Activated T-cell treated with anti-CD3 and anti-CD28 coated beads, Interleukin-2, amount 50 U/mL, for 4 hours (primary cell): ENCODE data around the gene DACT2. TPM values are rescaled to one million over a fixed set of nuclear protein-coding genes. Genes with fewer than 3 reads are reported as not detected.
"Not testable (repeated sequence)": the region's sequence is repeated elsewhere in the genome, so short reads cannot be mapped to it uniquely, and the experiment has no call there.

Source experiments
- ATAC-seq, 2 donors: fragments of 200-7000 bp; cut with Tn5 transposase; one replicate each; pipeline ENCODE4 v1.10.0; 2021
- DNase-seq: peaks from one replicate; pipeline ENCODE4 v3.0.0-alpha.2; 2020
- H3K27me3 Mint-ChIP-seq: one replicate; pipeline ENCODE4 v1.8.0; 2021; ENCODE audit warnings: low read depth, mixed read lengths
- H3K36me3 Mint-ChIP-seq: one replicate; pipeline ENCODE4 v1.8.0; 2022; ENCODE audit warnings: mixed read lengths; ENCODE audit not compliant: insufficient read depth
- H3K4me1 Mint-ChIP-seq: one replicate; pipeline ENCODE4 v1.8.0; 2021; ENCODE audit warnings: low read depth, mixed read lengths
- H3K4me3 Mint-ChIP-seq: one replicate; pipeline ENCODE4 v1.8.0; 2021; ENCODE audit warnings: mild to moderate bottlenecking, moderate library complexity, mixed read lengths
- H3K9me3 Mint-ChIP-seq: one replicate; pipeline ENCODE4 v1.8.0; 2021; ENCODE audit warnings: mixed read lengths
- total RNA-seq, 3 donors: library from RNA; stranded (reverse); gene quantifications; one replicate each; pipeline ENCODE4 v1.2.1, GENCODE V29; 2021

DACT2 gene
- total RNA-seq, 3 donors from 2014 or later: not detected

DNA sequence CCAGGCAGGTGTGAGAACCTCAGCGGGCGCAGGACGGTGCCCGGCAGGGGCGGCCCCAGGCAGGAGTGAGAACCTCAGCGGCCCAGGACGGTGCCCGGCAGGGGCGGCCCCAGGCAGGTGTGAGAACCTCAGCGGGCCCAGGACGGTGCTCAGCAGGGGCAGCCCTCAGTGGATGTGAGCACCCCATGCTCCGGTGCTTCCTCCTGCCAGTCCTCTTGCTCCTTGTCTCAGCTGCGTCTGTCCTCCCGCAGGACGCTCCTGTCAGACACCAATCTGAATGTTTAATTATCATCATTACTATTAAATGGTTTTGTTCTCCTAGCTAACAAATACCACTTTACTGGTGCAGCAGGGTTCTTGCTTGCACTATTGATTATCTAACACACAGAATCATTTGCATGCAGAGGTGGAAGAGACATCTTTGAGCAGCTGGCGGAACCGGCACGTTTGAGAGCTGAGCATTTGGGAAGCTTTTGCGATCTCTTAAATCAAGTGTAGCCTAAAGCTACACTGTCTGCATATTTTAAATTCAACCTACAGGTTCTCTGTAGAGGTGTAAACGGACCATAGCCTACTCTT is 39.4 kb upstream of the DACT2 start:
- peaks cover 2% of the 10 kb centered on the region for H3K27me3 Mint-ChIP-seq
- H3K36me3 Mint-ChIP-seq: no peaks in the 10 kb centered on the region
- no peak for DNase-seq
- H3K4me3 Mint-ChIP-seq: no peak overlapping the region
- no peaks in the 10 kb centered on the region for H3K9me3 Mint-ChIP-seq
- H3K4me1 Mint-ChIP-seq: no peaks in the 10 kb centered on the region
- no peak for ATAC-seq

- H3K9me3 Mint-ChIP-seq, H3K36me3 Mint-ChIP-seq, H3K4me1 Mint-ChIP-seq, ATAC-seq, H3K27me3 Mint-ChIP-seq, H3K4me3 Mint-ChIP-seq, DNase-seq: not testable (repeated sequence)
Measured at GRCh38 chr6:168356872-168357271, 37.3 kb upstream of the DACT2 start.

DNA sequence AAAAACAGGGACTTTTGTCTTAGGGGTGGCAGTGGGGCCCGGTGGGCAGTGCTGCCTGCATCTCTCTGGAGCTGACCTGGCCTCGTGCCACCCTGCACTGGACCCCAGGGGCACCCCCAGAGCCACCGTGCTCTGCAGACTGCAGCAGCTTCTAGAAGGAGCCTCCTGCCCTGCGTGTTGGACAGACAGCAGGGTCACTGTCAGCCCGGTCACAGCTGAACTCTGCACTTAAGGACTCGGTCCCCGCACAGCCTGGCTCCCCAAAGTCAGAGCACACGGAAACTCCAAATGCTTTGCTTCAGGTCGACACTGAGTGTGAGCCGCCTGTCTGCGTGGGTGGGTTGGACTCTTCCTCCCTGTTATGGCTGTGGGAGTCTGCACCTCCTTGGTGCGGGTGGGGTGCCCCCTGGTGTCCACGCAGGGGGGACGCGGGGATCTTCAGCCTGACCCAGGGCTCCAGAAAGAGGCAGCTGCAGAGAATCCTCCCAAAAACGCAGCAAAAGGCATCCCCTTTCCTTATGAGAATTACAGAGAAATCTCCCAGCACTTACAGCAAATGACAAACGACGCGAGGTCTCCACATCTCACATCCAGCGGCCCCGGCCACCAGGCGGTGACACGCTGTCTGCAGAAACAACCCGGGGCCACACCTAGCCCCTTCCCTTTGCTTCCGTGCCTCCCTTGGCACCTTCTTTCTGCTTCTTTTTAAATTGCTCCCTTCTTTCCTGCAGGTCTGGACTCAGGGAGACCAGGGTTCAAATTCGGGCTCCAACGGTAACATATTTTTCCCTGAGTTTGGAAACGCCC is 36.3 kb upstream of the DACT2 start:
- no peaks in the 10 kb centered on the region for H3K9me3 Mint-ChIP-seq
- DNase-seq: no peak
- no peaks in the 10 kb centered on the region for H3K4me1 Mint-ChIP-seq
- ATAC-seq: peak in 1 of 2 donors; percentile 38
- no peaks in the 10 kb centered on the region for H3K36me3 Mint-ChIP-seq
- peaks cover 2% of the 10 kb centered on the region for H3K27me3 Mint-ChIP-seq
- H3K4me3 Mint-ChIP-seq: no peak overlapping the region

- DNase-seq (no peak), ATAC-seq (no peak)
- Mint-ChIP-seq H3K36me3 (no peaks in the 10 kb centered on the region), H3K9me3 (no peaks in the 10 kb centered on the region), H3K4me3 (no peak overlapping the region), H3K4me1 (no peaks in the 10 kb centered on the region), H3K27me3 (peaks cover 2% of the 10 kb centered on the region)
Measured at GRCh38 chr6:168354338-168354737, 34.8 kb upstream of the DACT2 start.

- no peak for ATAC-seq
- Mint-ChIP-seq H3K4me3 (no peak overlapping the region), H3K36me3 (no peaks in the 10 kb centered on the region), H3K4me1 (no peaks in the 10 kb centered on the region), H3K27me3 (peaks cover 2% of the 10 kb centered on the region), H3K9me3 (no peaks in the 10 kb centered on the region)
- no peak for DNase-seq
Measured at GRCh38 chr6:168353041-168353440, 33.5 kb upstream of the DACT2 start.

DNA sequence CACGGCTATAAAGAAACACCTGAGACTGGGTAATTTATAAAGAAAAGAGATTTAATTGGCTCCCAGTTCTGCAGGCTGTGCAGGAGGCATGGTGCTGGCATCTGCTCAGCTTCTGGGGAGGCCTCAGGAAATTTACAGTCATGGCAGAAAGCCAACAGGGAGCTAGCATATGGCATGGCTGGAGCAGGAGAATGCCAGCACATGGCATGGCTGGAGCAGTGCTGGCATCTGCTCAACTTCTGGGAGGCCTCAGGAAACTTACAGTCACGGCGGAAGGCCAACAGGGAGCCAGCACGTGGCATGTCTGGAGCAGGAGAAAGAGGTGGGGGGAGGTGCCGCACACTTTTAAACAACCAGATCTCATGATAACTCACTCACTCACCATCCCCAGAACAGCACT is 32.5 kb upstream of the DACT2 start:
- no peak for DNase-seq
- no peaks in the 10 kb centered on the region for H3K36me3 Mint-ChIP-seq
- peaks cover 7% of the 10 kb centered on the region for H3K27me3 Mint-ChIP-seq
- no peak overlapping the region for H3K4me3 Mint-ChIP-seq
- ATAC-seq: no peak
- no peaks in the 10 kb centered on the region for H3K9me3 Mint-ChIP-seq
- no peaks in the 10 kb centered on the region for H3K4me1 Mint-ChIP-seq

GRCh38 chr6:168349718-168350210 is 30.2 kb upstream of the DACT2 start:
- H3K9me3 Mint-ChIP-seq: no peaks in the 10 kb centered on the region
- no peaks in the 10 kb centered on the region for H3K4me1 Mint-ChIP-seq
- no peaks in the 10 kb centered on the region for H3K36me3 Mint-ChIP-seq
- H3K4me3 Mint-ChIP-seq: no peak overlapping the region
- peaks cover 19% of the 10 kb centered on the region for H3K27me3 Mint-ChIP-seq
- DNase-seq (no peak), ATAC-seq (peak in 1 of 2 donors; percentile 48)

DNA sequence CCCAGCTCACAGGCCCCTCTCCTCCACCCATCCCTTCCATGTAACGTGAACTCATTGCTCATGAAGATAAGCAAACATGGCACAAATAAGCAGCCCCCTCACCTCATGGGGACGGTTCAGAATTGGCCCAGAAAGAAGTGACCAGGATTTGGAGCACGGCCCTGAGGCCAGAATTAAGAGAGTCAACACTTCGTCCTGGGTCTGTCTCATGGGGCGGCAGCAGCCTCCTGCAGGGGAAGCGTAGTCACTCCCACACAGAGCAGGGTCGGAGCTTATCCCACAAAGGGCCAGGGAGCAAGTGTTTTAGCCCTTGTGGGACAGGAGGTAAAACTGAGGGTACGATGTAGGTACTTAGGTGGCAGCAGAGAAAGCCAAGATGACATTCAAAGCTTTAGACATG is 28.6 kb upstream of the DACT2 start:
- Mint-ChIP-seq H3K4me1 (no peaks in the 10 kb centered on the region), H3K4me3 (no peak overlapping the region), H3K9me3 (no peaks in the 10 kb centered on the region), H3K27me3 (peaks cover 22% of the 10 kb centered on the region), H3K36me3 (no peaks in the 10 kb centered on the region)
- DNase-seq (no peak), ATAC-seq (no peak)

GRCh38 chr6:168347615-168348014 is 28.0 kb upstream of the DACT2 start:
- no peak for DNase-seq
- ATAC-seq: no peak
- H3K36me3 Mint-ChIP-seq: no peaks in the 10 kb centered on the region
- no peaks in the 10 kb centered on the region for H3K4me1 Mint-ChIP-seq
- H3K9me3 Mint-ChIP-seq: no peaks in the 10 kb centered on the region
- peaks cover 22% of the 10 kb centered on the region for H3K27me3 Mint-ChIP-seq
- H3K4me3 Mint-ChIP-seq: no peak overlapping the region

DNA sequence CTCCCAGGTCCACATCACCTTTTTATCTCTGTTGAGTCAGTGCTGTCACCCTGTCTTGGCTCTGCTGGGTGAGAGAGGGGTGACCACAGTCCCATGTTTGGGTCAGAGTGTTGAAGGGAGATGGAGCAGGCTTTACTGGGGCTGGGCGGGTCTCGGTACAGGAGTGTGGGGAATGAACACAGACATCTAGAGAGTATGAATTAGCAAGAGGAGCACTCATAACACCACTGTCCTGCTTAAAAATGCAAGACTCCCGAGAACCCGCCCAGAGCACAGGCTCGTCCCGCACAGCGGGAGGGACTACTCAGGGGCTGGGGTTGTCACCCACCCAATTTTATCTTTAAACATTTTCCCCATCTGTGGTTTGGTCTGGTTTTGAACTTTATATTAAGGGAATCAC is 27.5 kb upstream of the DACT2 start:
- ATAC-seq (no peak), DNase-seq (no peak)
- no peaks in the 10 kb centered on the region for H3K9me3 Mint-ChIP-seq
- H3K27me3 Mint-ChIP-seq: peaks cover 22% of the 10 kb centered on the region
- H3K4me1 Mint-ChIP-seq: no peaks in the 10 kb centered on the region
- H3K36me3 Mint-ChIP-seq: no peaks in the 10 kb centered on the region
- no peak overlapping the region for H3K4me3 Mint-ChIP-seq

DNA sequence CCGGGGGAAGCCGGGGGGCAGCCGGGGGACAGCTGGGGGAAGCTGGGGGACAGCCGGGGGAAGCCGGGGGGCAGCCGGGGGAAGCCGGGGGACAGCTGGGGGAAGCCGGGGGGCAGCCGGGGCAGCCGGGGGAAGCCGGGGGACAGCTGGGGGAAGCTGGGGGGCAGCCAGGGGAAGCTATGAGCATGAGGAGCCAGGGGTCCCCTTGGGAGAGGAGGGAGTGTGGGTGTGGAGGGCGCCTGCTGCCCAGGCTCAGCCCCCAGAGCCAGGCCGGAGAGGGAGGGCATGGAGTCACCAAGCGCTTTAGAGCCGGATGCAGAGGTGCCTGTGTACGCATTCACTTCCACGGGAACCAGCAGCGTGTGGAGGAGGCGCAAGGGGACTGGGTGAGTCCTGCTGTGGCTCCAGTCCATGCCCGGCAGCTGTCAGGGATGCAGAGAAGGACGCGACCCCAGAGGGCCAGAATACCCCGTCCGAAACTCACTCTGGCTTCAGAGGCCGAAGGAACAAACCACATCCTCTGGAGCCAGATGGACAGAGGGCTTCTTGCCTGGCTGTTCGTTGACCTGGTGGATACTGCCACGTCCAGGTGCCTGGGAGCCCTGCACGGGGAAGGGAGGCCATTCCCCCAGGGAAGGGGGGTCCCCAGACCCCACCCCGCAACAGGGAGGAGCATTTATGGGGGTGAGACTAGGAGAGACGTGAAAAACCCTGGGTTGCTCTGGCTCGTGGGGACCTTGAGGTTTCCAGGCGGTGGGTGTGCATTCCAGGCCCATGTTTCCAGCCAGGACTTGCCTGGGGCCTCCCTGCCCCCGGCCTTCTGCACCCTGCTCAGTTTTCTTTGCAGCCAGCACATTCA is 26.5 kb upstream of the DACT2 start:
- Mint-ChIP-seq H3K4me1 (no peaks in the 10 kb centered on the region), H3K4me3 (no peak overlapping the region), H3K9me3 (no peaks in the 10 kb centered on the region), H3K36me3 (no peaks in the 10 kb centered on the region), H3K27me3 (peaks cover 22% of the 10 kb centered on the region)
- ATAC-seq (no peak), DNase-seq (no peak)

GRCh38 chr6:168345266-168345665 is 25.7 kb upstream of the DACT2 start:
- no peaks in the 10 kb centered on the region for H3K9me3 Mint-ChIP-seq
- DNase-seq (no peak), ATAC-seq (no peak)
- peaks cover 22% of the 10 kb centered on the region for H3K27me3 Mint-ChIP-seq
- no peak overlapping the region for H3K4me3 Mint-ChIP-seq
- no peaks in the 10 kb centered on the region for H3K4me1 Mint-ChIP-seq
- H3K36me3 Mint-ChIP-seq: no peaks in the 10 kb centered on the region

DNA sequence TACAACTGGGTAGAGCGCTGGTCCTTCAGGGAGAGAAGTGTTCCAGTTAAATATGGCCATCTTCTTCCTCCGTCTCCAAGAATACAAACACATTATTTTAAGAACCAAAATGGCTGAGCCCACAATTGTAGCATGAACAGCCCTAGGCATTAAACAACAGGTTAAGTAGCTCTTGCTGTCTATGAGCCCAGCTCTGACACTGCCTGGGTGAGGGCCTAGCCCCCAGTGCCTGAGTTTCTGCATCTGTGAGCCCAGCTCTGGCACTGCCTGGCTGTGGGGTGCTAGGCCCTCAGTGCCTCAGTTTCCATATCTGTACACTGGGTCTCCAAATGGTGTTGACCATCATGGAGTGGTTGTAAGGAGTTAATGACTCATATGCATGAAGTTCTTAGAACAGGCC is 24.8 kb upstream of the DACT2 start:
- DNase-seq: no peak
- no peak for ATAC-seq
- Mint-ChIP-seq H3K27me3 (peaks cover 22% of the 10 kb centered on the region), H3K9me3 (no peaks in the 10 kb centered on the region), H3K4me1 (no peaks in the 10 kb centered on the region), H3K36me3 (no peaks in the 10 kb centered on the region), H3K4me3 (no peak overlapping the region)

DNA sequence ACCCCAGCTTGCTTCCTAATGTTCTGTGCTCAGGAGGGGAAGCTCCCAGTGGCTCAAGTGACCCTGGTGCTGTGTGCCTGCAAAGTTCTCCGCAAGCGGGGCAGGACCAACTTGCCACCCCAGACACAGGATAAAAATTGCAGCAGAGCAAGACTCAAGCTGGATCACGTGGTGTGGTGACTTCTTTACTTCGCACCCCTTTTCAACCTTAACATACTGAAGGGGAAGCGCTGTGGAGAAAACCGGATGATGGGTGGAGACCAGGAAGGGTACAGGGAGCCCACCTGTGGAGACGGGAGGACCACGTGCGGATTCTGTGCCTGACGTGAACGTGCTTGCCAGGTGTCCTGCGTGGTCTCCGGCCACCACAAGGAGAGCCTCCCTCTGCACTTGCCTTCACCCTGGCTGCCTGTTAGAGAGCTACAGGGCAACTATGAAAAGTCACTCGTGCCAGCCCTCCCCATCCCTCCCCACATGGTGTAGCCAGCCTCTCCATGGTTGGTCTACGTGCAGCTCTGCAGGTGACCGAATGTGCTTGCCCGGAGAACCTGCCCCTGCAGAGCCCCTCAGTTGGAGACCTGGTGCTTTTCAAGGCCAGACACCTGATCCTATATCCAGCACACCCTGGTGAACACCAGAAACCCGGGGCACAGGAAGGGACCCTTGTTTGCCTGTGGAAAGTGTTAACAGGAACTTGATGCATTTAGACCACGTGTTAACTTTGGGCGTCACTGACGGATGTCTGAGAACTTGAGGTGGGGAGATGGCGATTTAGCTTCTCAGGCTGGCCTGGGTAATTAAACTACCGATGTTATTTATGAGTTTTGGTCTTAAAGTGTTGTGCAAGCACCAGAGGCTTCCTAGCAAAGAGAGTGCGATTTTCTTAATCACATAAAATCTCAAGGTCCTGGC is 23.9 kb upstream of the DACT2 start:
- H3K4me3 Mint-ChIP-seq: no peak overlapping the region
- no peak for ATAC-seq
- H3K27me3 Mint-ChIP-seq: peaks cover 22% of the 10 kb centered on the region
- H3K36me3 Mint-ChIP-seq: no peaks in the 10 kb centered on the region
- H3K9me3 Mint-ChIP-seq: no peaks in the 10 kb centered on the region
- H3K4me1 Mint-ChIP-seq: no peaks in the 10 kb centered on the region
- DNase-seq: no peak
